Mucosa of stomach (tissue), 1 donor: ENCODE measurements around the gene MARCO.
"Not testable (repeated sequence)": the region's sequence is repeated elsewhere in the genome, so short reads cannot be mapped to it uniquely, and the experiment has no call there.

Source experiments
- H3K27me3 ChIP-seq: one replicate; pipeline ENCODE4 v1.7.0; 2013; ENCODE audit warnings: mild to moderate bottlenecking, low read length; ENCODE audit not compliant: control insufficient read depth, insufficient read depth
- H3K36me3 ChIP-seq: one replicate; pipeline ENCODE4 v1.7.0; 2013; ENCODE audit warnings: low read length; ENCODE audit not compliant: control insufficient read depth, insufficient read depth
- H3K4me1 ChIP-seq: one replicate; pipeline ENCODE4 v1.7.0; 2013; ENCODE audit warnings: mild to moderate bottlenecking, low read length; ENCODE audit not compliant: control insufficient read depth, insufficient read depth
- H3K4me3 ChIP-seq: one replicate; pipeline ENCODE4 v1.7.0; 2013; ENCODE audit warnings: low read length
- H3K9ac ChIP-seq: one replicate; pipeline ENCODE4 v1.7.0; 2013; ENCODE audit warnings: mild to moderate bottlenecking, low read length, moderate library complexity
- H3K9me3 ChIP-seq: one replicate; pipeline ENCODE4 v1.7.0; 2013; ENCODE audit warnings: mild to moderate bottlenecking, low read length, moderate library complexity; ENCODE audit not compliant: control insufficient read depth
- donor health status: Pancreatic carcinoma.

Gene MARCO

GRCh38 chr2:118936936-118937335 lies 5.1 kb upstream of the MARCO start:
- no peaks in the 10 kb centered on the region for H3K9me3 ChIP-seq
- H3K4me3 ChIP-seq, result no peak overlapping the region
- H3K36me3 ChIP-seq, result no peaks in the 10 kb centered on the region
- no peak overlapping the region for H3K9ac ChIP-seq
- no peaks in the 10 kb centered on the region for H3K27me3 ChIP-seq
- H3K4me1 ChIP-seq, result no peaks in the 10 kb centered on the region

- Histone ChIP-seq H3K27me3 (no peaks in the 10 kb centered on the region), H3K9me3 (no peaks in the 10 kb centered on the region), H3K36me3 (no peaks in the 10 kb centered on the region), H3K4me3 (no peak overlapping the region), H3K9ac (no peak overlapping the region), H3K4me1 (no peaks in the 10 kb centered on the region)
Observed at GRCh38 chr2:118937817-118938216, 4.2 kb upstream of the MARCO start.

GRCh38 chr2:118939994-118940393 lies 2.0 kb upstream of the MARCO start:
- H3K9ac ChIP-seq, result no peak overlapping the region
- no peaks in the 10 kb centered on the region for H3K9me3 ChIP-seq
- no peaks in the 10 kb centered on the region for H3K36me3 ChIP-seq
- H3K27me3 ChIP-seq, result no peaks in the 10 kb centered on the region
- H3K4me3 ChIP-seq, result no peak overlapping the region
- no peaks in the 10 kb centered on the region for H3K4me1 ChIP-seq

- no peak overlapping the region for H3K9ac ChIP-seq
- H3K27me3 ChIP-seq, result no peaks in the 10 kb centered on the region
- no peaks in the 10 kb centered on the region for H3K4me1 ChIP-seq
- no peak overlapping the region for H3K4me3 ChIP-seq
- no peaks in the 10 kb centered on the region for H3K36me3 ChIP-seq
- H3K9me3 ChIP-seq, result no peaks in the 10 kb centered on the region
Observed at GRCh38 chr2:118940486-118941120, 1.4 kb upstream of the MARCO start.

- H3K9me3 ChIP-seq, result no peaks in the 10 kb centered on the region
- H3K36me3 ChIP-seq, result no peaks in the 10 kb centered on the region
- no peaks in the 10 kb centered on the region for H3K4me1 ChIP-seq
- H3K27me3 ChIP-seq, result no peaks in the 10 kb centered on the region
- H3K9ac ChIP-seq, result no peak overlapping the region
- no peak overlapping the region for H3K4me3 ChIP-seq
Observed at GRCh38 chr2:118943286-118943685, 1.3 kb downstream of the MARCO start.

GRCh38 chr2:118945881-118946280 lies 3.9 kb downstream of the MARCO start:
- H3K36me3 ChIP-seq, result no peaks in the 10 kb centered on the region
- H3K4me1 ChIP-seq, result no peaks in the 10 kb centered on the region
- no peak overlapping the region for H3K9ac ChIP-seq
- no peaks in the 10 kb centered on the region for H3K9me3 ChIP-seq
- no peak overlapping the region for H3K4me3 ChIP-seq
- H3K27me3 ChIP-seq, result no peaks in the 10 kb centered on the region

GRCh38 chr2:118948266-118948665 lies 6.3 kb downstream of the MARCO start:
- H3K9me3 ChIP-seq, H3K4me3 ChIP-seq, H3K27me3 ChIP-seq, H3K4me1 ChIP-seq, H3K36me3 ChIP-seq, H3K9ac ChIP-seq: not testable (repeated sequence)

- no peaks in the 10 kb centered on the region for H3K36me3 ChIP-seq
- no peaks in the 10 kb centered on the region for H3K27me3 ChIP-seq
- H3K9me3 ChIP-seq, result no peaks in the 10 kb centered on the region
- no peak overlapping the region for H3K9ac ChIP-seq
- H3K4me1 ChIP-seq, result no peaks in the 10 kb centered on the region
- no peak overlapping the region for H3K4me3 ChIP-seq
Observed at GRCh38 chr2:118954297-118955060, 12.5 kb downstream of the MARCO start.

GRCh38 chr2:118965737-118966136 lies 23.7 kb downstream of the MARCO start:
- Histone ChIP-seq H3K27me3 (no peaks in the 10 kb centered on the region), H3K4me3 (no peak overlapping the region), H3K36me3 (no peaks in the 10 kb centered on the region)

GRCh38 chr2:118967124-118967880 lies 25.3 kb downstream of the MARCO start:
- H3K9me3 ChIP-seq, result no peaks in the 10 kb centered on the region
- no peaks in the 10 kb centered on the region for H3K4me1 ChIP-seq
- no peaks in the 10 kb centered on the region for H3K36me3 ChIP-seq
- no peaks in the 10 kb centered on the region for H3K27me3 ChIP-seq
- H3K4me3 ChIP-seq, result no peak overlapping the region
- no peak overlapping the region for H3K9ac ChIP-seq

More at GRCh38 chr2:118965737-118966136, 23.7 kb downstream of the MARCO start:
- Histone ChIP-seq H3K9me3 (no peaks in the 10 kb centered on the region), H3K4me1 (no peaks in the 10 kb centered on the region), H3K9ac (no peak overlapping the region)

- Histone ChIP-seq H3K4me1 (no peaks in the 10 kb centered on the region), H3K36me3 (no peaks in the 10 kb centered on the region), H3K4me3 (no peak overlapping the region), H3K9ac (no peak overlapping the region), H3K9me3 (no peaks in the 10 kb centered on the region), H3K27me3 (no peaks in the 10 kb centered on the region)
Observed at GRCh38 chr2:118968042-118968441, 26.0 kb downstream of the MARCO start.
